Subcutaneous abdominal adipose tissue (tissue), 5 donors: ENCODE results near the gene COL6A1.

ENCODE experiments used
- H3K27ac ChIP-seq: one replicate; pipeline ENCODE4 v1.7.0; 2013; ENCODE audit warnings: low read depth, mild to moderate bottlenecking, inconsistent platforms, low read length, moderate library complexity
- H3K27me3 ChIP-seq, 5 donors: one replicate each; pipeline ENCODE4 v1.7.0; 2013; ENCODE audit warnings: low read length in 5 of 5, inconsistent platforms in 1 of 5; ENCODE audit not compliant: control insufficient read depth in 5 of 5, insufficient read depth in 4 of 5
- H3K36me3 ChIP-seq, 5 donors: one replicate each; pipeline ENCODE4 v1.7.0; 2013; ENCODE audit warnings: low read length in 5 of 5; ENCODE audit not compliant: control insufficient read depth in 5 of 5, insufficient read depth in 5 of 5
- H3K4me1 ChIP-seq, 5 donors: one replicate each; pipeline ENCODE4 v1.7.0; 2013; ENCODE audit warnings: low read length in 5 of 5, mild to moderate bottlenecking in 3 of 5, moderate library complexity in 1 of 5; ENCODE audit not compliant: control insufficient read depth in 5 of 5, insufficient read depth in 5 of 5
- H3K4me3 ChIP-seq, 5 donors: one replicate each; pipeline ENCODE4 v1.7.0; 2013; ENCODE audit warnings: low read length in 5 of 5, low read depth in 1 of 5
- H3K9ac ChIP-seq, 5 donors: one replicate each; pipeline ENCODE4 v1.7.0; 2013; ENCODE audit warnings: low read length in 5 of 5, mild to moderate bottlenecking in 4 of 5, moderate library complexity in 3 of 5
- H3K9me3 ChIP-seq, 5 donors: one replicate each; pipeline ENCODE4 v1.7.0; 2013; ENCODE audit warnings: low read length in 5 of 5; ENCODE audit not compliant: control insufficient read depth in 5 of 5
- donor health status: healthy.
- donor health status: healthy.
- donor health status: healthy.
- donor health status: healthy.
- donor health status: healthy.

The COL6A1 gene

GRCh38 chr21:45988366-45989347 is 7.1 kb downstream of the COL6A1 start:
- no peak overlapping the region for H3K9ac ChIP-seq
- H3K4me1 ChIP-seq: peaks cover 0 to 50% (median 45%) of the 10 kb centered on the region in 5 donors
- no peak overlapping the region for H3K4me3 ChIP-seq
- H3K27me3 ChIP-seq: no peaks in the 10 kb centered on the region
- no peak overlapping the region for H3K27ac ChIP-seq
- peaks cover 0 to 85% (median 68%) of the 10 kb centered on the region in 5 donors for H3K36me3 ChIP-seq
- no peaks in the 10 kb centered on the region for H3K9me3 ChIP-seq

- Histone ChIP-seq H3K4me3 (no peak overlapping the region), H3K9ac (no peak overlapping the region), H3K36me3 (peaks cover 0 to 86% (median 64%) of the 10 kb centered on the region in 5 donors), H3K9me3 (no peaks in the 10 kb centered on the region), H3K27me3 (no peaks in the 10 kb centered on the region), H3K27ac (no peak overlapping the region), H3K4me1 (peaks cover 1 to 50% (median 45%) of the 10 kb centered on the region in 5 donors)
These were observed 7.9 kb downstream of the COL6A1 start for GRCh38 chr21:45989355-45990048.

- Histone ChIP-seq H3K27me3 (no peaks in the 10 kb centered on the region), H3K4me1 (peaks cover 3 to 50% (median 45%) of the 10 kb centered on the region in 5 donors), H3K4me3 (no peak overlapping the region), H3K36me3 (peaks cover 0 to 86% (median 64%) of the 10 kb centered on the region in 5 donors), H3K9ac (no peak overlapping the region), H3K27ac (no peak overlapping the region), H3K9me3 (no peaks in the 10 kb centered on the region)
These were observed 8.6 kb downstream of the COL6A1 start for GRCh38 chr21:45990049-45990711.

- Histone ChIP-seq H3K4me1 (peaks cover 3 to 51% (median 43%) of the 10 kb centered on the region in 5 donors), H3K27ac (no peak overlapping the region), H3K36me3 (peaks cover 0 to 86% (median 58%) of the 10 kb centered on the region in 5 donors), H3K27me3 (no peaks in the 10 kb centered on the region), H3K9me3 (no peaks in the 10 kb centered on the region), H3K9ac (no peak overlapping the region), H3K4me3 (no peak overlapping the region)
These were observed 9.4 kb downstream of the COL6A1 start for GRCh38 chr21:45990741-45991605.

- Histone ChIP-seq H3K9me3 (no peaks in the 10 kb centered on the region), H3K27me3 (no peaks in the 10 kb centered on the region), H3K4me1 (peaks cover 3 to 48% (median 39%) of the 10 kb centered on the region in 5 donors), H3K36me3 (peaks cover 0 to 86% (median 57%) of the 10 kb centered on the region in 5 donors), H3K4me3 (no peak overlapping the region), H3K9ac (no peak overlapping the region), H3K27ac (peak overlapping the region; percentile 60)
These were observed 10.2 kb downstream of the COL6A1 start for GRCh38 chr21:45991606-45992300.

- Histone ChIP-seq H3K4me1 (peaks cover 3 to 48% (median 39%) of the 10 kb centered on the region in 5 donors), H3K27me3 (no peaks in the 10 kb centered on the region), H3K4me3 (no peak overlapping the region), H3K9me3 (no peaks in the 10 kb centered on the region), H3K27ac (peak overlapping the region; percentile 60), H3K36me3 (peaks cover 0 to 86% (median 56%) of the 10 kb centered on the region in 5 donors), H3K9ac (peak overlapping the region in 1 of 5 donors; percentile 41)
These were observed 11.0 kb downstream of the COL6A1 start for GRCh38 chr21:45992301-45993209.

GRCh38 chr21:45993210-45994085 is 11.9 kb downstream of the COL6A1 start:
- peak overlapping the region; percentile 60 for H3K27ac ChIP-seq
- peaks cover 3 to 48% (median 39%) of the 10 kb centered on the region in 5 donors for H3K4me1 ChIP-seq

More at GRCh38 chr21:45993210-45994085, 11.9 kb downstream of the COL6A1 start:
- Histone ChIP-seq H3K36me3 (peaks cover 0 to 93% (median 64%) of the 10 kb centered on the region in 5 donors), H3K9me3 (no peaks in the 10 kb centered on the region), H3K4me3 (no peak overlapping the region), H3K9ac (no peak overlapping the region), H3K27me3 (no peaks in the 10 kb centered on the region)
